GM12878 (cell line): ENCODE measurements around the gene IGLL5. TPM values are rescaled to one million over a fixed set of nuclear protein-coding genes. Genes with fewer than 3 reads are reported as not detected.

ENCODE experiments used
- BACH1 ChIP-seq: fragments of 450-650 bp; IDR thresholded peaks from 2 replicates; pipeline ENCODE4 v1.6.1; 2017; ENCODE audit warnings: mild to moderate bottlenecking, borderline replicate concordance
- BCL11A ChIP-seq: IDR thresholded peaks from 2 replicates; pipeline ENCODE4 v1.6.1; 2011; ENCODE audit warnings: low read depth, low read length
- BCL3 ChIP-seq: IDR thresholded peaks from 2 replicates; pipeline ENCODE4 v1.6.1; 2011; ENCODE audit warnings: borderline replicate concordance, low read depth, mild to moderate bottlenecking, moderate library complexity, low read length; ENCODE audit not compliant: insufficient read depth, poor library complexity, severe bottlenecking
- CBFB ChIP-seq: IDR thresholded peaks from 2 replicates; pipeline ENCODE4 v1.6.1; 2016; ENCODE audit warnings: antibody characterized with exemption, low read depth
- CBX5 ChIP-seq: sonication (generic); IDR thresholded peaks from 2 replicates; pipeline ENCODE4 v1.6.1; 2016; ENCODE audit warnings: low read depth, moderate library complexity, mild to moderate bottlenecking, inconsistent platforms
- CHD2 ChIP-seq: IDR thresholded peaks from 2 replicates; pipeline ENCODE4 v1.6.1; 2011; ENCODE audit warnings: low read depth, low read length, improper control_type of control experiment, borderline replicate concordance
- FOXM1 ChIP-seq: IDR thresholded peaks from 2 replicates; pipeline ENCODE4 v1.6.1; 2012; ENCODE audit warnings: low read depth, mild to moderate bottlenecking, inconsistent platforms, low read length, moderate library complexity
- HDAC2 ChIP-seq: fragments of 200-600 bp; sonication (generic); IDR thresholded peaks from 2 replicates; pipeline ENCODE4 v1.6.1; 2017
- IKZF1 ChIP-seq: fragments of 450-650 bp; conservative IDR thresholded peaks from 2 replicates; pipeline ENCODE4 v1.6.1; 2017; ENCODE audit warnings: antibody characterized with exemption, mild to moderate bottlenecking
- IRF3 ChIP-seq: fragments of 450-650 bp; IDR thresholded peaks from 2 replicates; pipeline ENCODE4 v1.6.1; 2014; ENCODE audit warnings: mild to moderate bottlenecking
- MEF2A ChIP-seq: IDR thresholded peaks from 2 replicates; pipeline ENCODE4 v1.6.1; 2011; ENCODE audit warnings: low read depth, mild to moderate bottlenecking, low read length, moderate library complexity; ENCODE audit not compliant: insufficient read depth
- MTA2 ChIP-seq: fragments of 450-650 bp; IDR thresholded peaks from 2 replicates; pipeline ENCODE4 v1.6.1; 2016; ENCODE audit warnings: low read depth, mild to moderate bottlenecking, moderate library complexity
- MXI1 ChIP-seq: fragments of 150-350 bp; IDR thresholded peaks from 2 replicates; pipeline ENCODE4 v1.6.1; 2011; ENCODE audit warnings: low read depth, mild to moderate bottlenecking, inconsistent platforms, low read length, improper control_type of control experiment
- MYC ChIP-seq: IDR thresholded peaks from 2 replicates; pipeline ENCODE4 v1.6.1; 2011; ENCODE audit warnings: mild to moderate bottlenecking, low read length, moderate library complexity, inconsistent platforms; ENCODE audit not compliant: insufficient read depth, insufficient replicate concordance, insufficient read length, severe bottlenecking
- NFYA ChIP-seq: IDR thresholded peaks from 2 replicates; pipeline ENCODE4 v1.6.1; 2011; ENCODE audit warnings: low read depth, mild to moderate bottlenecking, low read length, improper control_type of control experiment, borderline replicate concordance
- PBX3 ChIP-seq: IDR thresholded peaks from 2 replicates; pipeline ENCODE4 v1.6.1; 2011; ENCODE audit warnings: mild to moderate bottlenecking, low read depth, low read length, moderate library complexity; ENCODE audit not compliant: insufficient replicate concordance
- RAD21 ChIP-seq: IDR thresholded peaks from 2 replicates; pipeline ENCODE4 v1.6.1; 2011; ENCODE audit warnings: mild to moderate bottlenecking, low read depth, low read length, moderate library complexity; ENCODE audit not compliant: insufficient read depth
- RAD51 ChIP-seq: fragments of 450-650 bp; IDR thresholded peaks from 2 replicates; pipeline ENCODE4 v1.6.1; 2016; ENCODE audit warnings: moderate library complexity, mild to moderate bottlenecking, inconsistent platforms
- RBBP5 ChIP-seq: fragments of 200-600 bp; sonication (generic); conservative IDR thresholded peaks from 2 replicates; pipeline ENCODE4 v1.6.1; 2016
- SIX5 ChIP-seq: IDR thresholded peaks from 2 replicates; pipeline ENCODE4 v1.6.1; 2011; ENCODE audit warnings: mild to moderate bottlenecking, low read depth, low read length, moderate library complexity; ENCODE audit not compliant: severe bottlenecking
- SMAD1 ChIP-seq: fragments of 450-650 bp; IDR thresholded peaks from 2 replicates; pipeline ENCODE4 v1.6.1; 2018; ENCODE audit warnings: mild to moderate bottlenecking, low read depth; ENCODE audit not compliant: partially characterized antibody
- SPI1 ChIP-seq: IDR thresholded peaks from 2 replicates; pipeline ENCODE4 v1.6.1; 2011; ENCODE audit warnings: low read depth, mild to moderate bottlenecking, low read length, moderate library complexity, borderline replicate concordance; ENCODE audit not compliant: insufficient read depth
- TAF1 ChIP-seq: IDR thresholded peaks from 2 replicates; pipeline ENCODE4 v1.6.1; 2011; ENCODE audit warnings: mild to moderate bottlenecking, low read depth, low read length, borderline replicate concordance
- TARDBP ChIP-seq: IDR thresholded peaks from 2 replicates; pipeline ENCODE4 v1.6.1; 2016; ENCODE audit warnings: borderline replicate concordance
- TBL1XR1 ChIP-seq: IDR thresholded peaks from 2 replicates; pipeline ENCODE4 v1.6.1; 2012; ENCODE audit warnings: low read depth, low read length, improper control_type of control experiment
- USF1 ChIP-seq: IDR thresholded peaks from 2 replicates; pipeline ENCODE4 v1.6.1; 2011; ENCODE audit warnings: borderline replicate concordance, low read depth, mild to moderate bottlenecking, moderate library complexity, mixed read lengths, low read length; ENCODE audit not compliant: insufficient read depth; ENCODE audit errors: extremely low read length
- WRNIP1 ChIP-seq: IDR thresholded peaks from 2 replicates; pipeline ENCODE4 v1.6.1; 2011; ENCODE audit warnings: low read depth, low read length, improper control_type of control experiment, borderline replicate concordance
- polyA plus RNA-seq, 11 experiments: library from polyadenylated mRNA; depleted of rRNA in 4 of 11; unstranded in 6 of 11; stranded (reverse) in 5 of 11; fragments of >200 nt; fragmentation: Nextera tagmentation in 4 of 11; fragmentation: Illumina TruSeq in 1 of 11; extraction: Ambion mirVana in 4 of 11; extraction: Trizol in 1 of 11; gene quantifications; 1 replicate in 1 of 11; 2 replicates in 10 of 11; pipeline versions ENCODE4 v1.2.1 to v1.2.3, GENCODE V29; 2011 to 2016; ENCODE audit warnings: inconsistent platforms in 2 of 11, missing spikeins in 2 of 11, low read depth in 1 of 11
- total RNA-seq, 4 experiments: library from RNA; depleted of rRNA in 3 of 4; stranded (reverse); fragments of >200 nt in 3 of 4; fragmentation: Illumina TruSeq in 1 of 4; extraction: Trizol in 1 of 4; gene quantifications; 2 replicates each; pipeline versions ENCODE4 v1.2.1 to v1.2.3, GENCODE V29; 2013 to 2021

Gene IGLL5
- total and polyA plus RNA-seq, 10 of the 15 experiments (the other 5 are each of a cell fraction or from before 2014, with no cell fraction given), result not detected

- TF ChIP-seq WRNIP1, result 0 out of 2 replicates have a peak, but pooled peaks have one; percentile 51
- TF ChIP-seq USF1, result peak; percentile 21
- peak; percentile 22 for TF ChIP-seq SIX5
- peak; percentile 70; the same call in 1 of the 2 replicates for TF ChIP-seq MXI1
- peak; percentile 80; the same call in 1 of the 2 replicates for TF ChIP-seq TAF1
- peak; percentile 100 for TF ChIP-seq MEF2A
- no peak for TF ChIP-seq MYC
- no peak for TF ChIP-seq NFYA
- no peak for TF ChIP-seq CBX5
- TF ChIP-seq IRF3, result no peak
- TF ChIP-seq FOXM1, result no peak
- TF ChIP-seq MTA2, result peak; percentile 86
- TF ChIP-seq PBX3, result peak; percentile 66
- no peak for TF ChIP-seq HDAC2
- peak; percentile 96 for TF ChIP-seq CHD2
- TF ChIP-seq BCL3, result peak; percentile 85
- TF ChIP-seq RBBP5, result no peak
- TF ChIP-seq RAD51, result peak; percentile 72
- peak; percentile 80; the same call in 1 of the 2 replicates for TF ChIP-seq CBFB
- peak; percentile 75 for TF ChIP-seq BACH1
- TF ChIP-seq TARDBP, result peak; percentile 78; the same call in 1 of the 2 replicates
- peak; percentile 27; the same call in 1 of the 2 replicates for TF ChIP-seq RAD21
- TF ChIP-seq TBL1XR1, result peak; percentile 94
- TF ChIP-seq BCL11A, result peak; percentile 57; the same call in 1 of the 2 replicates
- peak; percentile 74; the same call in 1 of the 2 replicates for TF ChIP-seq SPI1
- peak; percentile 3 for TF ChIP-seq SMAD1
- TF ChIP-seq IKZF1, result peak; percentile 97
Observed at GRCh38 chr22:22928666-22929380, 41.2 kb downstream of the IGLL5 start (continued).
